Adipocyte (in vitro differentiated cells): Measurements from ENCODE around the gene ZBTB7C.

Experiments used
- DNase-seq: peaks from one replicate; pipeline ENCODE4 v3.0.0-alpha.2; 2015; ENCODE audit warnings: low read depth
- H3K27me3 ChIP-seq: replicated peaks from 2 replicates; pipeline ENCODE4 v1.7.0; 2013; ENCODE audit warnings: mild to moderate bottlenecking, low read length, moderate library complexity; ENCODE audit not compliant: control insufficient read depth, insufficient read depth
- H3K36me3 ChIP-seq: 2 replicates; pipeline ENCODE4 v1.7.0; 2013; ENCODE audit warnings: low read length, mild to moderate bottlenecking, moderate library complexity; ENCODE audit not compliant: control insufficient read depth, insufficient read depth, severe bottlenecking
- H3K4me1 ChIP-seq: 2 replicates; pipeline ENCODE4 v1.7.0; 2013; ENCODE audit warnings: mild to moderate bottlenecking, low read length, moderate library complexity; ENCODE audit not compliant: control insufficient read depth, insufficient read depth
- H3K4me3 ChIP-seq: 2 replicates; pipeline ENCODE4 v1.7.0; 2013; ENCODE audit warnings: mild to moderate bottlenecking, low read length, moderate library complexity
- H3K9ac ChIP-seq: 2 replicates; pipeline ENCODE4 v1.7.0; 2013; ENCODE audit warnings: mild to moderate bottlenecking, low read length, moderate library complexity
- H3K9me3 ChIP-seq: 2 replicates; pipeline ENCODE4 v1.7.0; 2013; ENCODE audit warnings: mild to moderate bottlenecking, low read length, moderate library complexity; ENCODE audit not compliant: control insufficient read depth

The ZBTB7C gene

DNA sequence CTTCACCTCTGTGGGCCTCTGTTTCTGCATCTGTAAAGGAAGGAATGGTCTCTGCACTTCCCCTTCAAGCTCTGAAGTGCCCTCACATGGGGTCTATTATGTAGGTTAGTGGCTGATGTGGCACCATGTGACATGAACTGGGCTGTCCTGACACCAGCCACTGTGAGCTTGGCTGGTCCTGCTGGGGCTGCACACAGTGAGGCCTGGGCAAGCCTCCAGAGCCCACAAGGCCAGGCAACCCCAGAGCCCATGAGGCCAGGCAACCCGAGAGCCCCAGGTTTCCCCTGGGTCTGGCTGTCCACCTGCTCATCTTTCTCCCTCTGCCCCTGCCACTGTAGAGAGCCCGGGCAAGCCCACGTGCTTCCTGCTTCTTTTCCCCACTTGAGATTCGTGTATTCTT is 328.6 kb downstream of the ZBTB7C start:
- H3K9ac ChIP-seq: no peak overlapping the region
- no peaks in the 10 kb centered on the region for H3K4me1 ChIP-seq
- H3K9me3 ChIP-seq: no peaks in the 10 kb centered on the region
- no peak for DNase-seq
- no peak overlapping the region for H3K4me3 ChIP-seq
- H3K36me3 ChIP-seq: no peaks in the 10 kb centered on the region
- H3K27me3 ChIP-seq: no peaks in the 10 kb centered on the region

DNA sequence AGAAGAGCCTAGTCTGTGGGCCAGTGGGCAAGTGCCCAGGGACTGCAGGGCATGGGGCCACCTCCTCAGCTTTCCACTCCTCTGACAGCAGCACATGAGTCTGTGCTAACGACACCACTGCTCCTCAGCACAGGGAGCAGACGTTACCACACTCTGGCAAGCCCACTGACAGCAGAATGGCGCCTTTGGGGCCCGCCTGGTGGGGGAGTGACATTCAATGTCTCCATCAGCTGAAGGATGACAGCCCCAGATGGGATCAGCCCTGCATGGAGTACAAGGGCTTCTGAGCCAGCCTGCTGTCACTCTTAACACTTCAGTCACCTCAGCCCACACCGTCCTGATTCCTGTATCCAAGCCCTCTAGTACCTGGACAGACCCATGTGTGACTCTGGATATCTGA is 329.3 kb downstream of the ZBTB7C start:
- Histone ChIP-seq H3K36me3 (no peaks in the 10 kb centered on the region), H3K4me1 (no peaks in the 10 kb centered on the region), H3K9me3 (no peaks in the 10 kb centered on the region), H3K4me3 (no peak overlapping the region), H3K27me3 (no peaks in the 10 kb centered on the region), H3K9ac (no peak overlapping the region)
- DNase-seq: no peak

DNA sequence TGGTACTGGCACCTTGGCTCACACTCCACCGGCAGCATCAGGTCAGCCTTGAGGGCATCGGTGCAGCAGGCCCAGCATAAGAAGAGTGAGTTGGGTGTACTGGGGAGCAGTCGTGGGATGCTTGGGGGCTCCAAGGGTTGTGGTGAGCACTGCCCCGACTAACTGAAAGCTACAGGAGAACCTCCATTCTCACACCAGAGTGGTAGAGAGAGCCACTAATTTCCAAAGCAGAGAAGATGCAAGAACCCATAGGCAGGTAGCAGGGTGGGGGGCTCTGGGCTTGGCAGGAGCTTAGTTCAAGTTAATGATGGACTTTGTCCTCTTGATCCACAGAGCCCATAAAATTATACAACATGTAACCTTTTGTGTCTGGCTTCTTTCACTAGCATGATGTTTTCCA is 330.7 kb downstream of the ZBTB7C start:
- DNase-seq: no peak
- Histone ChIP-seq H3K4me1 (no peaks in the 10 kb centered on the region), H3K36me3 (no peaks in the 10 kb centered on the region), H3K9ac (no peak overlapping the region), H3K9me3 (no peaks in the 10 kb centered on the region), H3K27me3 (no peaks in the 10 kb centered on the region), H3K4me3 (no peak overlapping the region)

DNA sequence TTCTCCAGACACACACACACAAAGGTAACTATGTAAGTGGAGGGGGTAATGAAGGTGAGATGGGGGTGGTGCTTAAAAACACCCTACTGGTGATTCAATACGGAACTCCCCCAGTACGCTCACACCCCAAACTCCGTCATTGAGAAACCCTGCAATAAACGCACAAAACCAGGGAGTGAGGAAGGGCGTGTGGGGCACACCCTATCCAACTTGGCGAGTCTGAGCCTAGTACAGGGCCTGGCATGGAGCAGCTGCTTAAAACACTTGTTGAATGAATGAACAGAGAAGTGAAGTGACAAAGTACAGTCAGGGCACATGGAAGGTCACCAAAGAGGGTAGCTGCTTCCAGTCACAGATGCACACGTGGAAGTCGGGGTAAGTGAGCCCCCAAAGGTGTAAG is 331.9 kb downstream of the ZBTB7C start:
- no peak overlapping the region for H3K9ac ChIP-seq
- H3K36me3 ChIP-seq: no peaks in the 10 kb centered on the region
- H3K4me3 ChIP-seq: no peak overlapping the region
- DNase-seq: no peak
- H3K27me3 ChIP-seq: no peaks in the 10 kb centered on the region
- peaks cover 9% of the 10 kb centered on the region for H3K4me1 ChIP-seq
- H3K9me3 ChIP-seq: no peaks in the 10 kb centered on the region

DNA sequence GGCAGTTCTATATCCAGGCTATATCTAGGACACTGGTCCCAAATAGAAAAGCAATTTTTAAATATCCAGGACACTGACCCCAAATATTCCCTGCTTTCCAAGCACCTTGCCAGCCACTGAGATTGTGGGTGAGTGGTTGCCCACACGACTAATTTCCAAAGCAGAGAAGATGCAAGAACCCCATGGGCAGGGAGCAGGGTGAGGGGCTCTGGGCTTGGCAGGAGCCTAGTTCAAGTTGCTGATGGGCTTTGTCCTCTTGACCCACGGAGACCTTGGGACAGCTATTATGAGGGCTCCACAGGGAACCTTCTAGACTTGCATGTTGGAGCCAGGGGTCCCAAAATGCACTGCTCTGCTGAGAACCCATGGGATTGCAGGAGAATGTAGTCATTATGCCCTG is 332.7 kb downstream of the ZBTB7C start:
- H3K36me3 ChIP-seq: no peaks in the 10 kb centered on the region
- H3K9me3 ChIP-seq: no peaks in the 10 kb centered on the region
- no peak for DNase-seq
- no peaks in the 10 kb centered on the region for H3K27me3 ChIP-seq
- H3K4me1 ChIP-seq: peaks cover 10% of the 10 kb centered on the region
- no peak overlapping the region for H3K9ac ChIP-seq
- no peak overlapping the region for H3K4me3 ChIP-seq

DNA sequence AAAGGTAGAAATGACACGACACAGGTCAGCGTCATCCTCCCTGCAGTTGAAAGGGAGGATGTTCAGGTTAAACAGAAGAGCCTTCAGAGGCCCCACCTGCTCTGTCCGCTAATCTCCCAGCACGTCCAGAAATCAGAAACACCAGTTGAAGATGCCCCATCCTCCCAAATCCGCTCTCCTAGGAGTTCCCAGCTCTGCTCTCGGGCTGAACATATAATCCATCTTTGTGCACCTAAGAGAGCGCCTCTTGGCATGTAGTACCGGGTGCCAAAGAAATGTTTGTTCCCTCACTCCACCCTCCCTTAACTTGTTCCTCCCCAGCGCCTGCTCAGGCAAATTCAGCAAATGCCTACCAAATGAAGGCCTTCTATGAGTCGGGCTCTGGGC is 333.5 kb downstream of the ZBTB7C start:
- no peaks in the 10 kb centered on the region for H3K27me3 ChIP-seq
- no peaks in the 10 kb centered on the region for H3K36me3 ChIP-seq
- no peak for DNase-seq
- H3K9ac ChIP-seq: no peak overlapping the region
- H3K9me3 ChIP-seq: no peaks in the 10 kb centered on the region
- no peak overlapping the region for H3K4me3 ChIP-seq
- H3K4me1 ChIP-seq: peaks cover 10% of the 10 kb centered on the region

DNA sequence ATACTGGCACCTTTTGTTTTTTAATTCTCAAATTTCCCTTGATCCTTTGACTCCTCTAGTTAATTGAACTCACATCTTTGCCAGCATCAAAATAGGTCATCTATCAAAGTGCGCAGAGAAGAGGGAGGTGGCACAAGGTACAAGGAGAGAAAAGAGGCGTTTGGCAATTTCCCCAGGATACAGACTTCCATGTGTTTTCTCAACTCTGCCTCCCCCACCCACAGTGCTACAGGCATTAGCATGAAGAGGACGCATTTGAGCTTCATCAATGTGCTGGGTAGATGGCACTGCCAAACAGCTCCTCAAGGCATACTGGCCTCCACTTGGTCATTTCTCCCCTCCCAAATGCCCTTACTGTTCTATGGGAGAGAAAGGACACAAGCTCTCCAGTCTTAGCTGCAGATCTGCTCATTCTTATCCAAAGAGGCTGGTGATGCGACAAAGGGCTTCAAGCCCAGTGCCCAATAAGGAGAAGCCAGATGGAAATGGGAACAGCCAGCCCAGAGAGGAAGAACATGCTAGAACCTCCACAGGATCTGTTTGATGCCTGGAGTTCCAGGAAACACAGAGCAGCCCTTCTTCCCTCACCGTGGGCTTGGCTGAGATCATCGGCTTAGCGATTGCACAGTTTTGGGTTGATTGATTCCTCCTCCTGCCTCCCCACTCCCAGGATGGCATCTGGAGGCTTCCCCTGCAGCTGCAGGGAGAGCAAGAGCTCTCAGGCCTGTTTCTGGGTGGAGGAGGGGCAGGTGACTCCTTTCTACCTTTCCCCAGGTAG is 334.1 kb downstream of the ZBTB7C start:
- H3K9ac ChIP-seq: no peak overlapping the region
- no peak for DNase-seq
- H3K4me3 ChIP-seq: no peak overlapping the region
- peaks cover 10% of the 10 kb centered on the region for H3K4me1 ChIP-seq
- H3K27me3 ChIP-seq: no peaks in the 10 kb centered on the region
- no peaks in the 10 kb centered on the region for H3K9me3 ChIP-seq
- H3K36me3 ChIP-seq: no peaks in the 10 kb centered on the region

DNA sequence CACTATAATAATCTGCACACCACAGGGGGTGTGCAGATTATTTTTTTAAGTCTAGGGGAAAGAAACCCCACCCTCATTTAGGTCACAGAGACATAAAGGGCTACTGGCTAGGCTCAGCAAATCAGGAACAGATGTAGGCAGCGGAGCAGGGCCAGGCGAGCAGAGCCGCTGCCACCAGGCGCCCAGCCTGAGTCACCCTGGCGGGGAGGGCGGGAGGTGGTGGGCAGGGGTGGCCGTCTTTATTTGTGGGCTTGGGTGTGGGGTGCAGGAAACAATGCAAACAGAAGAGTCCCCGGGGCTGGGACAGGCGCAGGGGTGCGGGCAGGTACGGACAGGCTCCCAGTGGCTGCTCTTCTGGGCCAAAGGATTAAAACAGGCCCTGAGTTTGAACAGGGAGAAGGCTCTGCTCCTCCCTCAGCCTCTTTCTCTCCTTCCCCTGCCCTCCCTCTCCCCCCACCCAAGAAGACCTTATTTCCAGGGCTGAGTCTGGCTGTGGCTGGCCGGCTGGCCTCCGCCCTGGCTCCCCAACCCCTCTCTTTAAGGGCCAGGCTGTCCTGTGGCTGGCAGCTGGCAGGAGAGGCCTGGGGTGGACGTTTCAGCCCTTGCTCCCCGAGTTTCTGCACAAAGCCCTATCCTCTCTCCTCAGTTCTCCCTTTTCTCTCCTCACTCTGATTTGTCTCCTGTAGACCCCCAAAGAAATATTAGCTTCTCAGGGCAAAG is 335.8 kb downstream of the ZBTB7C start:
- peak; percentile 42 for DNase-seq
- peaks cover 10% of the 10 kb centered on the region for H3K4me1 ChIP-seq
- H3K27me3 ChIP-seq: no peaks in the 10 kb centered on the region
- no peak overlapping the region for H3K4me3 ChIP-seq
- no peaks in the 10 kb centered on the region for H3K36me3 ChIP-seq
- peak overlapping the region; percentile 21 for H3K9ac ChIP-seq
- H3K9me3 ChIP-seq: no peaks in the 10 kb centered on the region

DNA sequence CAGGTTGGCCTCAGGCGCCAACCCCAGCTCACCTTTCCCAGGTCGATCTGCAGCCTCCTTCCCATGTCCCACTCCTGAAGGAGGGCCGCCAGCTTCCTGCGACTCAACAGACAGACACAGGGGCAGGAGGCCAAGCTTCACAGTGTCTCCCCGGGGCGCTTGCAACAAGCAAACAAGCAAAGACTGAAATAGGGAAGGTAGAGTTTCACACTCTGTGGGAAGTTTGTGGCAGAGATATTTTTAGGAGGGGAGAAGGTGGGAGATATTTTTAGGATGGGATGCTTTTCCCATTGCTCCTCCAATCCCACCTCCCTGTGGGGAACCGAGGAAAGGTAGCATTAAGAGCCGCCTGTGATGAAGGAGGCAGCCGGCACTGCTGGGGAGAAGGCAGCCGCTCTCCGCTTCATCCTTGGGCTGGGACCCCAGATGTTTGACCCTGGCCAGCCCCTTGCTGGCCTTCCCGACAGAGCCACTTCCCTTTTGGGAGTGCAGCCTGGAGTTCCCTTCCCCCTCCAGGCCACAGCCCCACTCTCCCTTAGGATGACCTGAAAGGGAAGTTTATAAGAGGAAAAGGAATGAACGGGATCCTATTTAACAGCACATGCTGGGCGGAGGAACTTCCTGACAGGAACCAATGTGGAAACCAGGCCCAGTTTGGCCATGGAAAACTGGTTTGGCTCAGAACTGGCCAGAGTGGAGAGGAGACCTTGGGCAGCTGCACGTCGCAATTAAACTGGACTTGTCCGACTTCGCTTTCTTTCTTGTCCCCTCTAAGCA is 336.6 kb downstream of the ZBTB7C start:
- Histone ChIP-seq H3K36me3 (no peaks in the 10 kb centered on the region), H3K4me3 (no peak overlapping the region), H3K4me1 (peaks cover 10% of the 10 kb centered on the region), H3K9me3 (no peaks in the 10 kb centered on the region), H3K9ac (peak overlapping the region; percentile 21), H3K27me3 (no peaks in the 10 kb centered on the region)
- no peak for DNase-seq

DNA sequence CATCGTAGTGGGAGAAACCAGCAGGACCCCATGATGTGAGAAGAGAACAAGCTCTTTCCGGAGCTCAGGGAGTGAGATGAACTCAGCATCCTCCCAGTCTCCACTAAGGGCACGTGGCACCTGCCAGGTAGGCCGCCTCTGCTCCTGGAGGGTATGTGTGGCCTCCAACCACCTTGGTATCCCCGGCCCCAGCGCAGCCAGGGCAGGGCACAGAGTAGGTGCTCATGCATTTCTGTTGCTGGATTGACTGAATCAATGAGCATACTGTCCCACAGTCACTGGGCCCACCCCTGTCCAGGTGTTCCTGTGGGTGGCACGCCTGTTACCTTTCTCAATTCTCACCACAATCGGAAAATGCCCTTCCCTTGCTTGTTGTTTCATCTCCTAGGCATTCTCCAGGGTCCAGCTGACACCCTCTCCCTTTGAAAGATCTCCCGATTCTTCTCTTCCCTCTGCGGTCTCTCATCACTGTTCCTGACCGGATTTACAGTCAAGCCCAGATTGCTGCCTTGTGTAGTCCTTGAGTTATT is 340.2 kb downstream of the ZBTB7C start:
- Histone ChIP-seq H3K9me3 (no peaks in the 10 kb centered on the region), H3K9ac (no peak overlapping the region), H3K36me3 (no peaks in the 10 kb centered on the region), H3K4me3 (no peak overlapping the region), H3K27me3 (no peaks in the 10 kb centered on the region), H3K4me1 (peaks cover 10% of the 10 kb centered on the region)
- no peak for DNase-seq

DNA sequence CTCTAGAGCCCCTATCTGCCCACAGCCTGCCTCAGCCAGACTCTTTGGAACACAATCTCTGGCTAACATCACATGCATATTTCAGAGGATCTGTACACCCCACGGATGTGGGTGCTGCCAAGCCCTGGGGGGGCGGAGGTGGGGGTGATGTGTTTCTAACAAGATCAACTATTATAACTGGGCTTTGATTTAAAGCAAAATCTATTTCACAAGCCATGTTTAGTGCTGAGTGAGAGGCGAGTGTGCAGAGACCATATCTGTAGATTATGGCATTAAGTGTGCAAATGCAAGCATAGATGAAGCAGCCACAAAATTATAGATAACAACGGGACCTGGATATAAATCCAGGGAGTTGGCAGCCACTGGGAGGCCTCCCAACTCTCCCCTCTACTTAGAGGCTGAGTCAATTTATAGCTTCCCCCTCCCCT is 342.9 kb downstream of the ZBTB7C start:
- no peak for DNase-seq
- H3K36me3 ChIP-seq: no peaks in the 10 kb centered on the region
- H3K9me3 ChIP-seq: no peaks in the 10 kb centered on the region
- no peak overlapping the region for H3K4me3 ChIP-seq
- no peaks in the 10 kb centered on the region for H3K4me1 ChIP-seq
- H3K27me3 ChIP-seq: peaks cover 4% of the 10 kb centered on the region
- H3K9ac ChIP-seq: no peak overlapping the region
